ENCODE measurements around the gene ATP6V0A4.

The ATP6V0A4 gene

GRCh38 chr7:138668229-138668596 is 129.8 kb downstream of the ATP6V0A4 start:
- Histone ChIP-seq H3K4me3 (ENCODE audit: low read length) (no peak overlapping the region), H3K9ac (ENCODE audit: low read length) (no peak overlapping the region), H3K9me3 (ENCODE audit: control insufficient read depth, low read length) (peaks cover 8% of the 10 kb centered on the region), H3K27me3 (replicated peaks; ENCODE audit: control insufficient read depth, insufficient read depth, low read length) (peaks cover 6% of the 10 kb centered on the region), H3K36me3 (ENCODE audit: control insufficient read depth, insufficient read depth, low read length, severe bottlenecking) (no peaks in the 10 kb centered on the region), H3K4me1 (ENCODE audit: control insufficient read depth, insufficient read depth, low read length) (no peaks in the 10 kb centered on the region)
- DNase-seq (ENCODE audit: low read depth), result no peak

- peaks cover 11% of the 10 kb centered on the region for H3K27me3 ChIP-seq (replicated peaks; ENCODE audit: control insufficient read depth, insufficient read depth, low read length)
- H3K36me3 ChIP-seq (ENCODE audit: control insufficient read depth, insufficient read depth, low read length, severe bottlenecking), result no peaks in the 10 kb centered on the region
- H3K4me3 ChIP-seq (ENCODE audit: low read length), result no peak overlapping the region
- H3K9me3 ChIP-seq (ENCODE audit: control insufficient read depth, low read length), result peaks cover 8% of the 10 kb centered on the region
- H3K9ac ChIP-seq (ENCODE audit: low read length), result no peak overlapping the region
- DNase-seq (ENCODE audit: low read depth), result no peak
- no peaks in the 10 kb centered on the region for H3K4me1 ChIP-seq (ENCODE audit: control insufficient read depth, insufficient read depth, low read length)
Measured at GRCh38 chr7:138667535-138668228, 130.3 kb downstream of the ATP6V0A4 start.

DNA sequence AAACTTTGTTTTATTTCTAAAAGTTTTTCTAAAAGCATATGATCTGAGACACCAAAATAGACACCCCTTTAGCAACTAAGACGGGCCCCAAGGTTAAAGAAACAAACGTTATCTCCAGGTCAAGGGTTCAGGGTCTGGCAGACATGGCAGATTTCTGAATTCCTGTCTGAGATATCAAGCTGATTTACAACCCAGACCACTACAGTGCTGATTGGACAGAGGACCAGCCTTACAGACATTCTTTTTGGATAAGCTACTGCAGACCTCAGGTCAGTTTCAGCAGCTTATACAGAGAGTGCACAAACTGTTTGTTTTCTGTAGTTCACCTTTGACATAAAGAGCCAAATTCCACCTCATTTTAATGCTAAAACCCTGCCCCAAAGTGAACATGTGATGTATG is 131.6 kb downstream of the ATP6V0A4 start:
- Histone ChIP-seq H3K9ac (ENCODE audit: low read length) (no peak overlapping the region), H3K9me3 (ENCODE audit: control insufficient read depth, low read length) (peaks cover 8% of the 10 kb centered on the region)
- no peak for DNase-seq (ENCODE audit: low read depth)

GRCh38 chr7:138665669-138666140 is 132.3 kb downstream of the ATP6V0A4 start:
- no peak overlapping the region for H3K4me3 ChIP-seq (ENCODE audit: low read length)
- no peaks in the 10 kb centered on the region for H3K4me1 ChIP-seq (ENCODE audit: control insufficient read depth, insufficient read depth, low read length)
- DNase-seq (ENCODE audit: low read depth), result no peak
- peaks cover 26% of the 10 kb centered on the region for H3K27me3 ChIP-seq (replicated peaks; ENCODE audit: control insufficient read depth, insufficient read depth, low read length)
- H3K9me3 ChIP-seq (ENCODE audit: control insufficient read depth, low read length), result peaks cover 5% of the 10 kb centered on the region
- H3K9ac ChIP-seq (ENCODE audit: low read length), result no peak overlapping the region
- no peaks in the 10 kb centered on the region for H3K36me3 ChIP-seq (ENCODE audit: control insufficient read depth, insufficient read depth, low read length, severe bottlenecking)

More for the DNA sequence above, 131.6 kb downstream of the ATP6V0A4 start:
- H3K4me1 ChIP-seq (ENCODE audit: control insufficient read depth, insufficient read depth, low read length), result no peaks in the 10 kb centered on the region
- no peak overlapping the region for H3K4me3 ChIP-seq (ENCODE audit: low read length)
- H3K27me3 ChIP-seq (replicated peaks; ENCODE audit: control insufficient read depth, insufficient read depth, low read length), result peaks cover 23% of the 10 kb centered on the region
- no peaks in the 10 kb centered on the region for H3K36me3 ChIP-seq (ENCODE audit: control insufficient read depth, insufficient read depth, low read length, severe bottlenecking)

GRCh38 chr7:138665249-138665648 is 132.7 kb downstream of the ATP6V0A4 start:
- no peaks in the 10 kb centered on the region for H3K4me1 ChIP-seq (ENCODE audit: control insufficient read depth, insufficient read depth, low read length)
- H3K36me3 ChIP-seq (ENCODE audit: control insufficient read depth, insufficient read depth, low read length, severe bottlenecking), result no peaks in the 10 kb centered on the region
- H3K9ac ChIP-seq (ENCODE audit: low read length), result no peak overlapping the region
- H3K9me3 ChIP-seq (ENCODE audit: control insufficient read depth, low read length), result peaks cover under 1% of the 10 kb centered on the region
- H3K27me3 ChIP-seq (replicated peaks; ENCODE audit: control insufficient read depth, insufficient read depth, low read length), result peaks cover 26% of the 10 kb centered on the region
- H3K4me3 ChIP-seq (ENCODE audit: low read length), result no peak overlapping the region
- DNase-seq (ENCODE audit: low read depth), result no peak

DNA sequence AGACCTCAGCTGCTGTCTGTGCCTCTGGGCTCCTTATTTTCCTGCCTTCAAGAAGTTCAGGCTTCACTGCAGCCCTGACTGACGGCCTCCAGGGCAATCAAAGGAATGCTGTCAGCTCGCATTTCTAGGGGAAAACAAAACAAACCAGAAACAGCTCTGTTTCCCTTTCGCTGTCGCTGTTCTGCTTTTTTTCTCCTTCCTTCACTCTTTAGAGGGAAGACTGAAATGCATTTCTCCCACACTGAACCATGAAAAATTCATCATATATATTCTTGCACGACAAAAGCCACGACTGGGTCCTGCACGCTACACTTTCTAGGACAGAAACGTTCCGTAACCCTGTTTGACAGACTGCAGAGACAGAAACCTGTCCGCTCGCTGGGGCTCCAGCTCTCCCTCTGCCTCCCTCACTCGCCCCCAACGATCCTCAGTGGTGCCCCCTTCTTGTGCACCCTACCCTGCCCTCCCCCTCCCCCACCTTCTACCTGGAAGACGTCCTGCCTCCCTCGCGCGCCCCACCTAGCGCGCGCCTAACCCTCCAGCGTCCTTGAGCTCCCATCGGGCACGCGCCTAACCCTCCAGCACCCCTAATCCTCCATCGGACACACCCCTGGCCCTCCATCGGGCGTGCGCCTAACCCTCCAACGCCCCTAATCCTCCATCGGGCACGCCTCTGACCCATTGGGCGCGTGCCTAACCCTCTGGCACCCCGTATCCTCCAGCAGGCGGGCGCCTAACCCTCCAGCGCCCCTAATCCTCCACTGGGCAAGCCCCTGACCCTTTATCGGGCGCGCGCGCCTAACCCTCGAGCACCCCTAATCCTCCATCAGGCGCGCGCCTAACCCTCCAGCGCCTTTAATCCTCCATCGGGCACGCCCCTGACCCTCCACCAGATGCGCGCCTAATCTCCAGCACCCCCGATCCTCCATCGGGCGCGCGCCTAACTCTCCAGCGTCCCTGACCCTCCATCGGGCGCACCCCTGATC is 134.0 kb downstream of the ATP6V0A4 start:
- Histone ChIP-seq H3K4me3 (ENCODE audit: low read length) (peak overlapping the region; percentile 76), H3K27me3 (replicated peaks; ENCODE audit: control insufficient read depth, insufficient read depth, low read length) (peaks cover 26% of the 10 kb centered on the region), H3K9me3 (ENCODE audit: control insufficient read depth, low read length) (no peaks in the 10 kb centered on the region), H3K36me3 (ENCODE audit: control insufficient read depth, insufficient read depth, low read length, severe bottlenecking) (no peaks in the 10 kb centered on the region), H3K4me1 (ENCODE audit: control insufficient read depth, insufficient read depth, low read length) (no peaks in the 10 kb centered on the region), H3K9ac (ENCODE audit: low read length) (no peak overlapping the region)
- DNase-seq (ENCODE audit: low read depth), result peak; percentile 62

GRCh38 chr7:138662991-138663320 is 135.0 kb downstream of the ATP6V0A4 start:
- no peaks in the 10 kb centered on the region for H3K9me3 ChIP-seq (ENCODE audit: control insufficient read depth, low read length)
- DNase-seq (ENCODE audit: low read depth), result no peak
- no peaks in the 10 kb centered on the region for H3K4me1 ChIP-seq (ENCODE audit: control insufficient read depth, insufficient read depth, low read length)
- H3K36me3 ChIP-seq (ENCODE audit: control insufficient read depth, insufficient read depth, low read length, severe bottlenecking), result no peaks in the 10 kb centered on the region
- no peak overlapping the region for H3K9ac ChIP-seq (ENCODE audit: low read length)
- no peak overlapping the region for H3K4me3 ChIP-seq (ENCODE audit: low read length)
- peaks cover 26% of the 10 kb centered on the region for H3K27me3 ChIP-seq (replicated peaks; ENCODE audit: control insufficient read depth, insufficient read depth, low read length)

DNA sequence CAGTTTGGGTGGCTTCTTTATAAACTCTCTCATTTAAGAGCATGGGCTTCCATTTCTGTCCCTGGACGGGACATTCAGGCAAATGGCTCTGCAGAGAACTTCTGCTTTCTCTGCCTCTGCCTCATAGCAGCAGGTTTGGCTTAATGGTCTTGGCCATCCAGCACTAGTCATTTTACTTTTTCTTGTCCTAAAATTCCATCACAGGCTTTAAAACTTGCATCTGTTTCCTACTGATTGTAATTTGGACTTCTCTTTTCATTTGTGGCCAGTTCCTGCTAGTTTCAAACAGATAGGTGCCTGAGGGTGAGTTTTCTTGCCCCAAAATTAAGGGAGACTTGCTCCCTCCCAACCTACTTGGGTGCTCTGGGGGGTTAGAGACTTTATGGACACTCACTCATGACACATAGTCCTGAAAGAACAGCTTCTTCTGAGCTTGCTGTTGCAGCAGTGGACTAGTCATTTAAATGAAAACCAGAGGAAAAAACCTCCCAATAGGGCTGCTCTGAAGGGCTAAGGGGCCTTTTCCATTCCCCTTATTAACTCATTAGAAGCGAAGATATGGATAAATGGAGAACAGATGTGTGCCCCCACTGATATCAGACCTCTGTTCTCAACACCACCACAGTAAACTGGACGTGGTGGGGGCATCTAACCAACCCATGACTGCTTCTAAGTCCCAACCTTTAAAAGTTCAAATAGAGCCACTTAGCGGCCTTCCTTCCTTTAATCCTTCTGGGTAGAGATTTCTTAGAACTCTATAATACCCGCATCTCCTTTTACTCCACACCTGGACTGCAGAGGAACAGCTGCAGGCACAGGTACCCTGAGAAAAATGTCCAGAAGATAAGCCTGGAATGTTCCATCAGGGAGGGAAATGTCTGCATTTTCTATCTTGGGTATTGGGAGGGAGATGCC is 135.7 kb downstream of the ATP6V0A4 start:
- DNase-seq (ENCODE audit: low read depth), result no peak

GRCh38 chr7:138661069-138661635 is 136.8 kb downstream of the ATP6V0A4 start:
- Histone ChIP-seq H3K36me3 (ENCODE audit: control insufficient read depth, insufficient read depth, low read length, severe bottlenecking) (no peaks in the 10 kb centered on the region), H3K9me3 (ENCODE audit: control insufficient read depth, low read length) (no peaks in the 10 kb centered on the region), H3K27me3 (replicated peaks; ENCODE audit: control insufficient read depth, insufficient read depth, low read length) (peaks cover 26% of the 10 kb centered on the region), H3K9ac (ENCODE audit: low read length) (no peak overlapping the region), H3K4me3 (ENCODE audit: low read length) (no peak overlapping the region), H3K4me1 (ENCODE audit: control insufficient read depth, insufficient read depth, low read length) (no peaks in the 10 kb centered on the region)
- DNase-seq (ENCODE audit: low read depth), result no peak

More for the DNA sequence above, 135.7 kb downstream of the ATP6V0A4 start:
- no peak overlapping the region for H3K9ac ChIP-seq (ENCODE audit: low read length)
- H3K27me3 ChIP-seq (replicated peaks; ENCODE audit: control insufficient read depth, insufficient read depth, low read length), result peaks cover 26% of the 10 kb centered on the region
- H3K4me3 ChIP-seq (ENCODE audit: low read length), result no peak overlapping the region
- no peaks in the 10 kb centered on the region for H3K36me3 ChIP-seq (ENCODE audit: control insufficient read depth, insufficient read depth, low read length, severe bottlenecking)
- no peaks in the 10 kb centered on the region for H3K4me1 ChIP-seq (ENCODE audit: control insufficient read depth, insufficient read depth, low read length)
- no peaks in the 10 kb centered on the region for H3K9me3 ChIP-seq (ENCODE audit: control insufficient read depth, low read length)

DNA sequence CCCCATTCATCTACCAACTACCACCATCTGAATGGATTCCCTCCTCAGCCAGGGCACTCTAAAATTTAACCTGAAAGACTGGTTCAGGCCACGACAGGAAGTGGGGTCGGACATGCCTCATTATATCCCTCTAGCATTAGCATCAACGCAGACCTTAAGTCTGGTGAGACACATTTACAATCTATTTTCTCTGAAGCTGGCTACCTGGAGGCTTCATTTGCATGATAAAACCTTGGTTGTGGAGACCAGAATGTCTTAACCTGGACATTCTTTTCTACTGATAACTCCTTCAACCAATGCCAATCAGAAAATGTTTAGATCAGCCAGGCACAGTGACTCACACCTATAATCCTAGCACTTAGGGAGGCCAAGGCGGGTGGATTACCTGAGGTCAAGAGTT is 139.1 kb downstream of the ATP6V0A4 start:
- H3K36me3 ChIP-seq (ENCODE audit: control insufficient read depth, insufficient read depth, low read length, severe bottlenecking), result no peaks in the 10 kb centered on the region
- peaks cover 3% of the 10 kb centered on the region for H3K9me3 ChIP-seq (ENCODE audit: control insufficient read depth, low read length)
- H3K9ac ChIP-seq (ENCODE audit: low read length), result no peak overlapping the region
- no peaks in the 10 kb centered on the region for H3K4me1 ChIP-seq (ENCODE audit: control insufficient read depth, insufficient read depth, low read length)
- no peak overlapping the region for H3K4me3 ChIP-seq (ENCODE audit: low read length)
- no peak for DNase-seq (ENCODE audit: low read depth)
- H3K27me3 ChIP-seq (replicated peaks; ENCODE audit: control insufficient read depth, insufficient read depth, low read length), result peaks cover 21% of the 10 kb centered on the region
